ENCODE measurements around the gene CHST8.

CHST8 gene

DNA sequence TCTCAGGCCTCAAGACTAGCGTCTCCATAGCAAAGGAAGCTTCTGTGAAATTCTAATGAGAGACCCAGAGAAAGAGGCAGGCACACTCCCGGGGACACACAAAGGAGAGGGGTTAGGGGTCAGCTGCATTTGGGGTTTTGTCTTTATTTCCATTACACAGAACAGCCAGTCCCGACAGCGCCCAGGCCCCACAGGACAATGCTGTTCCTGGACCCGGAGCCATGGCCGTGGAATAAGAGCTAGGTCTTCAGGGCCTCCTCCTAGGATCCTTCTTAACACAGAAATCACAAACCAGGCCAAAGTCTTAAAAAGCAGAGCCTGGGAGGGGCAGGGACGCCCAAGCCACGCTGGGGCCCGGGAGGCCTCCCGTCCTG, 197.7 kb downstream of the CHST8 start:
- Histone ChIP-seq H3K4me2 (ENCODE audit: low read depth, low read length, poor library complexity, severe bottlenecking) (peak overlapping the region; percentile 78), H3K9ac (ENCODE audit: low read depth, low read length, poor library complexity, severe bottlenecking) (peak overlapping the region; percentile 56), H3K79me2 (ENCODE audit: insufficient read depth, low read length) (no peaks in the 10 kb centered on the region), H2AFZ (ENCODE audit: low read length) (peak overlapping the region; percentile 83), H3K4me1 (ENCODE audit: insufficient read depth, low read length, poor library complexity, severe bottlenecking) (peaks cover 10% of the 10 kb centered on the region), H3K9me3 (ENCODE audit: insufficient read depth, low read depth, low read length) (no peaks in the 10 kb centered on the region), H3K27me3 (ENCODE audit: insufficient read depth, low read length, poor library complexity, severe bottlenecking) (no peaks in the 10 kb centered on the region), H4K20me1 (ENCODE audit: insufficient read depth, low read length, poor library complexity, severe bottlenecking) (no peaks in the 10 kb centered on the region), H3F3A (ENCODE audit: low read depth) (no peaks in the 10 kb centered on the region), H3K9me2 (replicated peaks; ENCODE audit: low read depth, low read length) (no peaks in the 10 kb centered on the region), H3K4me3 (ENCODE audit: low read length, poor library complexity, severe bottlenecking) (peak overlapping the region; percentile 76), H3K36me3 (ENCODE audit: insufficient read depth, low read length) (no peaks in the 10 kb centered on the region)
- TF ChIP-seq, protein P1, sequence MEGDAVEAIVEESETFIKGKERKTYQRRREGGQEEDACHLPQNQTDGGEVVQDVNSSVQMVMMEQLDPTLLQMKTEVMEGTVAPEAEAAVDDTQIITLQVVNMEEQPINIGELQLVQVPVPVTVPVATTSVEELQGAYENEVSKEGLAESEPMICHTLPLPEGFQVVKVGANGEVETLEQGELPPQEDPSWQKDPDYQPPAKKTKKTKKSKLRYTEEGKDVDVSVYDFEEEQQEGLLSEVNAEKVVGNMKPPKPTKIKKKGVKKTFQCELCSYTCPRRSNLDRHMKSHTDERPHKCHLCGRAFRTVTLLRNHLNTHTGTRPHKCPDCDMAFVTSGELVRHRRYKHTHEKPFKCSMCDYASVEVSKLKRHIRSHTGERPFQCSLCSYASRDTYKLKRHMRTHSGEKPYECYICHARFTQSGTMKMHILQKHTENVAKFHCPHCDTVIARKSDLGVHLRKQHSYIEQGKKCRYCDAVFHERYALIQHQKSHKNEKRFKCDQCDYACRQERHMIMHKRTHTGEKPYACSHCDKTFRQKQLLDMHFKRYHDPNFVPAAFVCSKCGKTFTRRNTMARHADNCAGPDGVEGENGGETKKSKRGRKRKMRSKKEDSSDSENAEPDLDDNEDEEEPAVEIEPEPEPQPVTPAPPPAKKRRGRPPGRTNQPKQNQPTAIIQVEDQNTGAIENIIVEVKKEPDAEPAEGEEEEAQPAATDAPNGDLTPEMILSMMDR (conservative IDR thresholded peaks at IDR 0.05; ENCODE audit: low read length) = no peak
- TF ChIP-seq EZH2phosphoT487 (IDR thresholded peaks at IDR 0.05; ENCODE audit: borderline replicate concordance) = no peak

DNA sequence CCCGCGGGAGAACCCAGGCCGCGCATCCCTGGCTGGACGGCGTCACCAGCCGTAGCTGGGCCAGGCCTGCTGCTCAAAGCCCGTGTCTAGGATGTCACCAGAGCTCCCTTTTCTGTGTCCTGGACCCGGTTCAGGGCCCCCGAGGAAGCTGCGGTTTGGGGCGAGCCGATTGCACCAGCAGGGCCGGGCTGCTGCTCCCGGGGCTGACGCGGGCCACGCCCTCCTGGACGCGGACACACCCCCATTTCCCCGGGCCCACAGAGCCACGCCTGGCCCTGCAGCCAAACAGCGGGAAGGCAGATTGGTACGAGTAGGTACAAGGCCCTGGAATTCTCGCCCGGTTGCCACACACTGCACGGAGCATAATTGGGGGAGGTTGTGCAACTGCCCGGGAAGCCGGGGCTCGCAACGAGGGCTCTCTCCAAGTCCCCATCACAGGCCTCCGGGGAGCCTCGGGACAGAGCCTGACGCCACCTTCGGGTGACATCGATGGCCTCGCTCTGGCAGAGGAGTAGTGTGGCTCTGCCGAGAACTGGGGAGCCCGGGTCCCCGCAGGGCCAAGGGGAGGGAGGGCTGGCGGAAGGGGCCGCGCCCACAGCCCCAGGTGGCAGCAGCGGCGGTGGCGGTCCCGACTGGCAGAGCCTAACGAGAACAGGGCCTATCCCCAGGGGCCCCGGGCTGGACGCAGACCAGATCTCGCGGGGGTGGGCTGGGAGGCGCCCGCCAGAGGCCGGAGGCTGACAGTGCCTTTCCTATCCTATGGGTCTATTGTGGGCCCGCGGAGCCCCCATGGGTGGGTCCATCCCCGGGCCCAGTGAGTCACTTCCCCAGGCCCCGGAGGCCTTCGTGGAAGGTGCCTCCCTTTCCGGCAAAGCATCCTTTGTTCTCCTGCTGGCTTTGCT, 198.4 kb downstream of the CHST8 start:
- Histone ChIP-seq H3K9ac (ENCODE audit: low read depth, low read length, poor library complexity, severe bottlenecking) (peak overlapping the region; percentile 65), H3K27me3 (ENCODE audit: insufficient read depth, low read length, poor library complexity, severe bottlenecking) (no peaks in the 10 kb centered on the region)

DNA sequence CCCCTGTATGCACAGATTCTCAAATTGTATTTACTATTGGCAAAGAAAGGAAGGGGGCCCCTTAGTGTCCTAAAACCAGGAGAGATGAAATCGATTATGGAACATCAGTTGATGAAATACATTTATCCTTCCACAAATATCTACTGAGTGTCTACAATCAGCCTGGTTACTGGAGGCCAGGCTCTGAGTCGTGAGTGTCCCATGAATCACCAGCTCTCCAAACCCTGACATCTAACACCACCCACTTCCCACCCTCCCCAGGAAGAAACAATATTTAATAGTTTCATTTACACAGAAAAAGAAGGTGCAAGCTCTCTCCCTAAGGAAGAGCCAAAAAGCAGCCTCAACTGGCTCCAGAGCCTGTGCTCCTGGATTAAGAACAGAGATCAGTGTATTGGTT, 200.1 kb downstream of the CHST8 start:
- Histone ChIP-seq H3K79me2 (ENCODE audit: insufficient read depth, low read length) (no peaks in the 10 kb centered on the region), H3K4me3 (ENCODE audit: low read length, poor library complexity, severe bottlenecking) (no peak overlapping the region), H3F3A (ENCODE audit: low read depth) (no peaks in the 10 kb centered on the region), H3K27me3 (ENCODE audit: insufficient read depth, low read length, poor library complexity, severe bottlenecking) (no peaks in the 10 kb centered on the region), H4K20me1 (ENCODE audit: insufficient read depth, low read length, poor library complexity, severe bottlenecking) (no peaks in the 10 kb centered on the region), H3K4me1 (ENCODE audit: insufficient read depth, low read length, poor library complexity, severe bottlenecking) (peaks cover 10% of the 10 kb centered on the region), H3K9me2 (replicated peaks; ENCODE audit: low read depth, low read length) (no peaks in the 10 kb centered on the region), H2AFZ (ENCODE audit: low read length) (no peak overlapping the region), H3K36me3 (ENCODE audit: insufficient read depth, low read length) (no peaks in the 10 kb centered on the region), H3K9me3 (ENCODE audit: insufficient read depth, low read depth, low read length) (no peaks in the 10 kb centered on the region), H3K9ac (ENCODE audit: low read depth, low read length, poor library complexity, severe bottlenecking) (no peak overlapping the region), H3K4me2 (ENCODE audit: low read depth, low read length, poor library complexity, severe bottlenecking) (no peak overlapping the region)
- TF ChIP-seq, protein P1 (conservative IDR thresholded peaks at IDR 0.05; ENCODE audit: low read length) = no peak
- no peak for TF ChIP-seq EZH2phosphoT487 (IDR thresholded peaks at IDR 0.05; ENCODE audit: borderline replicate concordance)

More for the DNA sequence above, 198.4 kb downstream of the CHST8 start:
- Histone ChIP-seq H3K79me2 (ENCODE audit: insufficient read depth, low read length) (no peaks in the 10 kb centered on the region), H3K4me1 (ENCODE audit: insufficient read depth, low read length, poor library complexity, severe bottlenecking) (peaks cover 10% of the 10 kb centered on the region), H4K20me1 (ENCODE audit: insufficient read depth, low read length, poor library complexity, severe bottlenecking) (no peaks in the 10 kb centered on the region), H3K36me3 (ENCODE audit: insufficient read depth, low read length) (no peaks in the 10 kb centered on the region), H3K4me2 (ENCODE audit: low read depth, low read length, poor library complexity, severe bottlenecking) (peak overlapping the region; percentile 78), H3F3A (ENCODE audit: low read depth) (no peaks in the 10 kb centered on the region), H2AFZ (ENCODE audit: low read length) (peak overlapping the region; percentile 83), H3K9me3 (ENCODE audit: insufficient read depth, low read depth, low read length) (no peaks in the 10 kb centered on the region), H3K9me2 (replicated peaks; ENCODE audit: low read depth, low read length) (no peaks in the 10 kb centered on the region), H3K4me3 (ENCODE audit: low read length, poor library complexity, severe bottlenecking) (peak overlapping the region; percentile 76)
- TF ChIP-seq, protein P1 (conservative IDR thresholded peaks at IDR 0.05; ENCODE audit: low read length) = no peak

Data from Loucy (cell line).